H1 (cell line): ENCODE results near the gene UBTD1. TPM values are rescaled to one million over a fixed set of nuclear protein-coding genes. Genes with fewer than 3 reads are reported as not detected.

ENCODE experiments used
- KDM1A ChIP-seq: fragments of 200-600, 300-600 bp; sonication (generic); IDR thresholded peaks from 2 replicates; pipeline ENCODE4 v1.7.1; 2016; ENCODE audit warnings: mild to moderate bottlenecking, low read length, borderline replicate concordance
- KDM4A ChIP-seq: IDR thresholded peaks from one replicate; pipeline ENCODE4 v1.7.1; 2012; ENCODE audit warnings: low read depth, mild to moderate bottlenecking, moderate library complexity, low read length, inconsistent platforms; ENCODE audit not compliant: severe bottlenecking
- POLR2AphosphoS5 ChIP-seq: IDR thresholded peaks from 2 replicates; pipeline ENCODE4 v1.6.1; 2011; ENCODE audit warnings: low read depth, low read length
- POU5F1 ChIP-seq: IDR thresholded peaks from 2 replicates; pipeline ENCODE4 v1.6.1; 2011; ENCODE audit warnings: low read depth, mild to moderate bottlenecking, low read length, moderate library complexity
- RXRA ChIP-seq: IDR thresholded peaks from 2 replicates; pipeline ENCODE4 v1.6.1; 2011; ENCODE audit warnings: low read depth, mild to moderate bottlenecking, low read length, moderate library complexity; ENCODE audit not compliant: insufficient read depth
- SRF ChIP-seq: IDR thresholded peaks from 2 replicates; pipeline ENCODE4 v1.6.1; 2011; ENCODE audit warnings: mild to moderate bottlenecking, low read depth, low read length, moderate library complexity
- TCF12 ChIP-seq: IDR thresholded peaks from 2 replicates; pipeline ENCODE4 v1.6.1; 2011; ENCODE audit warnings: low read depth, mild to moderate bottlenecking, low read length
- ZNF274 ChIP-seq: IDR thresholded peaks from 2 replicates; pipeline ENCODE4 v1.7.0; 2012; ENCODE audit warnings: low read length, borderline replicate concordance; ENCODE audit errors: extremely low read depth
- polyA plus RNA-seq, 7 experiments: library from polyadenylated mRNA; depleted of rRNA in 3 of 7; stranded (reverse) in 5 of 7; unstranded in 2 of 7; fragments of >200 nt in 5 of 7; fragments of 200-250 nt in 2 of 7; gene quantifications; 1 replicate in 5 of 7; 2 replicates in 1 of 7; 4 replicates in 1 of 7; pipeline versions ENCODE4 v1.2.1 to v1.2.3, GENCODE V29; 2011 to 2013; ENCODE audit warnings: missing spikeins in 2 of 7, mixed read lengths in 2 of 7
- total RNA-seq: library from RNA; stranded (reverse); fragmentation: NEBNext Ultra II Directional; extraction: Animal tissue kit (Norgen Biotek cat#: 25700); gene quantifications from 2 replicates; pipeline ENCODE4 v1.2.1, GENCODE V29; 2021

UBTD1 gene
- total and polyA plus RNA-seq, 2 of the 8 experiments (the other 6 are each of a cell fraction or from before 2014, with no cell fraction given): 22.3 to 36.2 TPM

GRCh38 chr10:97474918-97475317, 23.8 kb upstream of the UBTD1 start (continued):
- TF ChIP-seq KDM4A (no peak), POU5F1 (no peak), KDM1A (no peak), TCF12 (no peak), RXRA (no peak), SRF (no peak), POLR2AphosphoS5 (no peak), ZNF274 (no peak)
- TF ChIP-seq, all 59 proteins: peak for 0
